Stimulated activated CD8-positive, alpha-beta memory T cell treated with anti-CD3 and anti-CD28 coated beads, Interleukin-4, amount 100 ng/mL, for 4 hours (primary cell): ENCODE measurements around the gene ZNF19.

Source experiments
- DNase-seq, 2 donors: peaks; one replicate each; pipeline ENCODE4 v3.0.0-alpha.2; 2020; ENCODE audit warnings: low read depth in 2 of 2, low spot score in 1 of 2

Gene ZNF19

DNA sequence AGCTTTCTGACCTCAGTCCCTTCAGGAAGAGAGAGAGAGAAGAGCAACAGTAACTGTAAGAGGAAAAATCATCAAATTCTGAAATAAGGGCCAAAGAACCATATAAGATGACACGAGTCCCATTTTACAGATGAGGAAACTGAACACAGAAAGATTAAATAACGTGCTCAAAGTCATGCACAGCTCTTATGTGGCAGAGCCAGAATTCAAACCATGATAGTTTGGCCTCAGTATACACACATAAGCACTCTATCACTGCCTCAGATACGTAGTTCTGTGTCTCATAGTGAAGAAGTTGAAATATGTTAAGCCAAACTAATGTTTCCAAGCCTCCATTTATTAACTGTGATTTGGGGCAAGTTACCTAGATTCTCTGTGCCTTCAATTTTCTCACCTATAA, 1.9 kb upstream of the ZNF19 start:
- DNase-seq: no peak

DNA sequence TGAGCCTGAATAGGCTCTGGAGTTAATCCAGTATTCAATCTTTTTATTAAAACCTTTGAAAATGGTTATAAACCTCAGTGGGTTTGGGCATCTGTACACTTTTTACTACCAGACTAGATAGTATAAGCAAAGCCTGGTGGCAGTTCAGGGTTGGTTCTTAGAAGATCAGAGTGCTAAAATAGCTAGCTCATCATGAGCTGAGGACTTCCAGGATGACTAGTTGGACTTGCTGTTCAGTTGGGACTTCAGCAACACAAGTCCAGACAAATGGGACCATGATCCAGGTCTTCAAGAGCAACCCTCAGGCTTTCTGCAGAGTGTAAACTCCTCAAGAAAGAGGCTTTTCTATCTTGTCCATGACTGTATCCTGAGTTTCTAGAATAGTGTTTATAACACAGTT, 1.2 kb upstream of the ZNF19 start:
- DNase-seq: no peak

GRCh38 chr16:71484006-71484893, 4.9 kb downstream of the ZNF19 start:
- DNase-seq: peak; percentile 49 to 65

GRCh38 chr16:71482569-71482968, 6.6 kb downstream of the ZNF19 start:
- no peak for DNase-seq

GRCh38 chr16:71480956-71481355, 8.2 kb downstream of the ZNF19 start:
- no peak for DNase-seq

DNA sequence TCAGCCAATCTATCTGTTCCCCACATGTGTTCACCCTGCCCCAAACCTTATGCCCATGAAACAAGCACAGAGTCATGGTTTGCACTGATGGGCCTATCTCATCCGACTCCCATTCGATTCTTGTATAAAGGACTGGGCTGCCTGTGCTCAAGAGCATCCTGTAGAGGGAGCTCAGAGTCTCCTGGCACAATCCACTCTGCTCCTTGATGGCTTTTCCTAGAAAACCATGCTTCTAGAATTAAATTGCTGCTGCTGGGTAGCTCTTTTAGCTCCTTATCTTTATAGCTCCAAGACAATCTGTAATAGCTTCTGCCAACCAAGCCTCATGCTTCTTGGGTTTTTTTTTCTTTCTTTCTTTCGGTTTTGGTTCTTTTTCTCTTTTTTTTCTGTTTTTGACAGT, 9.7 kb downstream of the ZNF19 start:
- no peak for DNase-seq

- DNase-seq: no peak
Measured at GRCh38 chr16:71476457-71477124, 12.5 kb downstream of the ZNF19 start.

DNA sequence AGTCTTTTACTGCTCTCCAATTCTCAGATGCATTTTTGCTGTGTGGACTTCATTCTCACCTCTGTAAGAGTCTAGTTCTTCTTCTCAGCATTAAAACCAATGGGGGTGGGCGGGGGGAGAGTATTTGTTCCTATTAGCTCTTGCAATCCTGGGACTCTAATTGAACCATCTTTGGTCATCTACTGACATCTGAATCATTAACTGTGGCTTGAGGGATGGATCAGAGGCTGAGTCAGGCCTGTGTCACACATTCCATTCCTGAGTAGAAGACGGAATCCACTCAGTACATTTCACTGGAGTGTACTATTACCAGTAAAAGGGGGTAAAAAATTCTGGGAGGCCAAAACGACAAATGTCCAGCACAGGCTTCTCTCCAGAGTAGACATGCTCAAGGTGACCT, 14.3 kb downstream of the ZNF19 start:
- no peak for DNase-seq

- no peak for DNase-seq
Measured at GRCh38 chr16:71473891-71474290, 15.2 kb downstream of the ZNF19 start.

DNA sequence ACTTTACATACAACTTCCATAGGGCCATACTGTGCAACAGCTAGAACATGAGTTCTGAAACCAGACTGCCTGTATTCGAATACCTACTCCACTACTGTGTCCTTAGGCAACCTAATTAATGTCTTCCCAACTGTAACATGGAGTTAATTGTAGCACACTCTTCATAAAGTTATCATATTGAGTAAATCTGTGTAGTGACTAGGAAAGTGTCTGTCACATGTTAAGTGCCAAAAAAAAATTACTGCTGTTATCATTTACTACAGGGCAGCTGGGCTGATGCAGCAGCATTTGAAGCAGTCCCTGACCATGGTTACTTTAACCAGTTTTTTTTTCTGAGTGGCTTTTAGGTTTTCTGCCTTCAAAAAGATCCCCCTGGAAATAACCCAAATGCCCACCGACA, 16.2 kb downstream of the ZNF19 start:
- DNase-seq: no peak

DNA sequence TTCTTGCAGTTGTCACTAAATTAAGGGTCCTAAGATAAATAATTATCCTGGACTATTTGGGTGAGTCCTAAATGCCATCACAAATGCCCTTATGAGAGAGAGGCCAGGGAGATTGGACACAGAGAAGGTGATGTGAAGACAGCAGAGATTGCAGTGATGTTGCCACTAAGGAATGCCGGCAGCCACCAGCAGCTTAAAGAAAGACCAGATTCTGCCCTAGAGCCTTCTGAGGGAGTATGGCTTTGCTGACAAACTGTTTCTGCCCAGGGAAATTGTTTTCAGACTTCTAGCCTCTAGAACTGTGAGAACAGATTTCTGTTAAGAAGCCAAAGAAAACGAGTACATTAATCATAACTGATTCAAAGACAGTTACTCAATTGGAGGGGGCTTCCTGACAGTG, 17.1 kb downstream of the ZNF19 start:
- DNase-seq: no peak

DNA sequence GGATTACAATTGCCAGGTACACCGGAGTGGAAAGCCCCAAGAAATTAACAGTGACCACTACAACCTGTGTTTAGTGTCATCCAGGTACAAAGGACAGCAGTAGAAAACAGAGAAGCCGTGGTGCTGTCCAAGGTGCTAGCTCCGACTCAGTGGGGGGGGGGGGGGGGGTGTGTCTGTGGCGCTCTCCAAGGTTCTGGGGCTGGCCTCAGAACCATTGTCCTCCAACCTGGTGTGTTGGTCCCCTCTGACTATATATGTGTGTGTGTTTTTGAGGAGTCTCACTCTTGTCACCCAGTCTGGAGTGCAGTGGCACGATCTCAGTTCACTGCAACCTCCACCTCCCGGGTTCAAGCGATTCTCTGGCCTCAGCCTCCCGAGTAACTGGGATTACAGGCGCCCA, 21.3 kb downstream of the ZNF19 start:
- no peak for DNase-seq

GRCh38 chr16:71464231-71464630, 24.9 kb downstream of the ZNF19 start:
- no peak for DNase-seq

- DNase-seq: peak; percentile 42 to 50
Measured at GRCh38 chr16:71461686-71462648, 27.2 kb downstream of the ZNF19 start, which contains the start of gene ZNF23. TSS of gene ZNF23 (minus strand) at chr16:71462247. CDS start at chr16:71456796, 5,451 bp downstream.

DNA sequence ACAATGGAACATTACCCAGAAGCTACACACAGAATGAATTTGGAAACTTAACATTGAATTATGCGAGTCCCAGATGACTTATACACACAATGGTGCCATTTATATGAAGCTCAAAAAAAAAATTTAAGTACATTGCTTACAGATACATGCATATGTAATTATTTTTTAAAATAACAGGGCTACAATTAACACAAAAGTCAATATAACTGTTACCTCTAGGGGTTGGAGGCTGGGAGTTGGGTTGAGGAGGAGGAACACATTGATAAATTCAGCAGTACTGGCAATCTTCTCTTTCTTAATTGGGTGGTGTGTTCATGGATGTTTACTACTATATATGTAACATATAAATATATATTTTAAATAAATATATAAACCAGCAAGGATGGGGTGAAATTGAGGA, 28.2 kb downstream of the ZNF19 start:
- no peak for DNase-seq

- DNase-seq: no peak
Measured at GRCh38 chr16:71460236-71460635, 28.9 kb downstream of the ZNF19 start.

DNA sequence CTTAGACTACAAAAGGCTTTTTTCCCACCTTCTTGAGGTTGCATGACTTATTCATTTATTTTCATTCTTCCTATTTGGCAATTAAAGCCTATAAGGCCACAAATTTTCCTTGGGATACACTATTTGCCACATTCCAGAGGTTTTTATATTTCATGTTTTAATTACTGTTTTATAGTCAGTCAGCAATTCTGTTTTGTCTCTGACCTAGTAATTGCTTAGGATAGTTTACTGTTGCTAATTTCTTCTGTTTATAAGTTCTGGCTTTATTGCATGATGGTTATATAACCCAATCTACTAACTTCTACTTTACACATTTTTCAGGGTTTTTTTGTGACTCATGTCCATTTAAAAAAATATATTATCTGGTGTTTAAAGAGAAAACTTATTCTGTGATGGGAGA, 29.6 kb downstream of the ZNF19 start:
- DNase-seq: no peak

GRCh38 chr16:71456801-71457200, 32.3 kb downstream of the ZNF19 start:
- no peak for DNase-seq

DNA sequence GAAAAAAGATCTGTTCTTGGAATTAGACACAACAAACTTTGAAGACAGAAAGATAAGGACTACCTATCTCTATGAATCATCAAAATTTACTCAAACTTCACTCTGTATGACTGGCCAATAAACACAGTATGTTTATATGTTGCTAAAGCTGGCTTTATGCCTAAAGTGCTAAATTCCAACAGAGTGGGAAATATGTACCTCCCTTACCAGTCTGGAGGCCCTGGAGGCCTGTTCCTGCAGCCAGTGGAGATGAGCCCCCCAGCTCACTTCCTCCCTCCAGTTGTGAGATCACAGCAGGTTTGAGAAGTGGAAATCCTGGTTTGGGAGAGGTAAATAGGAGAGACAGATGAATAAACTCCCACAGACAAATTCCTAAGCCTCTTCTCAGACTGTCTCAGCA, 36.1 kb downstream of the ZNF19 start:
- no peak for DNase-seq

GRCh38 chr16:71449020-71449419, 40.1 kb downstream of the ZNF19 start:
- no peak for DNase-seq

GRCh38 chr16:71448274-71448866, 40.8 kb downstream of the ZNF19 start:
- no peak for DNase-seq
